PC-9 (cell line): ENCODE results near the gene EMD. TPM values are rescaled to one million over a fixed set of nuclear protein-coding genes. Genes with fewer than 3 reads are reported as not detected.
A peak's percentile ranks its signal among the peaks of the same experiment; 100 is the strongest.
"Not testable (repeated sequence)": the region's sequence is repeated elsewhere in the genome, so short reads cannot be mapped to it uniquely, and the experiment has no call there.

ENCODE experiments used
- BruUV-seq: library from RNA; stranded (reverse); fragments of 400-500 nt; replicated peaks from 2 replicates; lab custom pipeline; 2021; lab: Mats Ljungman, UMichigan
- CTCF ChIA-PET: fragments of 300-600 bp; sonication (Branson Sonifier 250); formaldehyde crosslinking; loops from one replicate; lab custom pipeline; 2022; ENCODE audit warnings: antibody characterized with exemption; lab: Charles Lee
- POLR2A ChIA-PET: fragments of 300-600 bp; sonication (Branson Sonifier 250); formaldehyde crosslinking; loops from one replicate; lab custom pipeline; 2022; ENCODE audit warnings: antibody characterized with exemption; ENCODE audit not compliant: unreplicated experiment; lab: Charles Lee
- DNase-seq, 2 experiments: peaks; one replicate each; pipeline versions ENCODE4 v3.0.0 to v3.0.0-alpha.2; 2015 to 2022; ENCODE audit warnings: mixed read lengths in 1 of 2
- H2AFZ ChIP-seq: fragments of 200-600 bp; sonication (generic); 2 replicates; pipeline ENCODE4 v1.8.1; 2017; ENCODE audit warnings: antibody characterized with exemption
- H3F3A ChIP-seq: fragments of 200-600 bp; sonication (generic); 2 replicates; pipeline ENCODE4 v1.8.1; 2017; ENCODE audit warnings: antibody characterized with exemption, mild to moderate bottlenecking, low read depth; ENCODE audit not compliant: insufficient read depth
- H3K27ac ChIP-seq: fragments of 200-600 bp; sonication (generic); 2 replicates; pipeline ENCODE4 v1.6.1; 2016; ENCODE audit warnings: mixed run types
- H3K27me3 ChIP-seq: fragments of 200-600 bp; sonication (generic); 2 replicates; pipeline ENCODE4 v1.6.1; 2016; ENCODE audit warnings: low read depth, mixed run types; ENCODE audit not compliant: insufficient read depth
- H3K36me3 ChIP-seq: fragments of 200-600 bp; sonication (generic); 2 replicates; pipeline ENCODE4 v1.6.1; 2016; ENCODE audit warnings: low read depth, mixed run types
- H3K4me1 ChIP-seq: fragments of 200-600 bp; sonication (generic); replicated peaks from 2 replicates; pipeline ENCODE4 v1.6.1; 2016; ENCODE audit warnings: mixed run types; ENCODE audit not compliant: insufficient read depth
- H3K4me2 ChIP-seq: fragments of 200-600 bp; sonication (generic); 2 replicates; pipeline ENCODE4 v1.6.1; 2017; ENCODE audit warnings: mixed run types
- H3K4me3 ChIP-seq: fragments of 200-600 bp; sonication (generic); 2 replicates; pipeline ENCODE4 v1.6.1; 2016; ENCODE audit warnings: mixed run types
- H3K79me2 ChIP-seq: fragments of 200-600 bp; sonication (generic); 2 replicates; pipeline ENCODE4 v1.6.1; 2017; ENCODE audit warnings: low read depth, mixed run types
- H3K9me2 ChIP-seq: fragments of 200-600 bp; sonication (generic); 2 replicates; pipeline ENCODE4 v1.8.1; 2017; ENCODE audit warnings: mild to moderate bottlenecking; ENCODE audit not compliant: insufficient read depth
- H3K9me3 ChIP-seq: fragments of 200-600 bp; sonication (generic); 2 replicates; pipeline ENCODE4 v1.8.1; 2016; ENCODE audit warnings: low read depth; ENCODE audit not compliant: insufficient read depth
- H4K20me1 ChIP-seq: fragments of 200-600 bp; sonication (generic); 2 replicates; pipeline ENCODE4 v1.8.1; 2017; ENCODE audit not compliant: insufficient read depth
- CTCF ChIP-seq: fragments of 200-600 bp; sonication (generic); conservative IDR thresholded peaks from 2 replicates; pipeline ENCODE4 v1.6.1; 2017; ENCODE audit warnings: mixed run types, antibody characterized with exemption, mild to moderate bottlenecking, moderate library complexity
- EZH2 ChIP-seq: fragments of 200-600 bp; sonication (generic); IDR thresholded peaks from 2 replicates; pipeline ENCODE4 v1.8.0; 2017; ENCODE audit warnings: antibody characterized with exemption, low read depth
- intact Hi-C: fragments of 100-400 bp; cut with micrococcal nuclease; formaldehyde crosslinking; loops from one replicate; pipeline ENCODE4 v1.10.0; 2022; ENCODE audit not compliant: unreplicated experiment
- total RNA-seq: library from RNA; stranded (reverse); gene quantifications from 2 replicates; pipeline ENCODE4 v1.2.3, GENCODE V29; 2021

Gene EMD
- total RNA-seq, 1 experiment from 2014 or later = 164 TPM

GRCh38 chrX:154333837-154334271 lies 45.2 kb upstream of the EMD start:
- no peaks in the 10 kb centered on the region for H3K27me3 ChIP-seq
- CTCF ChIA-PET = no interaction called here
- no peaks in the 10 kb centered on the region for H3K4me1 ChIP-seq
- no peaks in the 10 kb centered on the region for H3F3A ChIP-seq
- H2AFZ ChIP-seq = no peak overlapping the region
- H3K9me3 ChIP-seq = no peaks in the 10 kb centered on the region
- no peaks in the 10 kb centered on the region for H3K36me3 ChIP-seq
- H3K4me2 ChIP-seq = no peak overlapping the region
- BruUV-seq = no TSS peak
- TF ChIP-seq CTCF (no peak), EZH2 (no peak)
- no peak overlapping the region for H3K27ac ChIP-seq
- no peaks in the 10 kb centered on the region for H4K20me1 ChIP-seq
- intact Hi-C loops = no loop called here
- DNase-seq = no peak
- no peak overlapping the region for H3K4me3 ChIP-seq
- no peaks in the 10 kb centered on the region for H3K79me2 ChIP-seq
- POLR2A ChIA-PET = no interaction called here
- H3K9me2 ChIP-seq = no peaks in the 10 kb centered on the region

- Histone ChIP-seq H3K4me1 (no peaks in the 10 kb centered on the region), H3K36me3 (no peaks in the 10 kb centered on the region), H3F3A (no peaks in the 10 kb centered on the region), H2AFZ (no peak overlapping the region), H4K20me1 (no peaks in the 10 kb centered on the region), H3K79me2 (no peaks in the 10 kb centered on the region), H3K9me3 (no peaks in the 10 kb centered on the region), H3K27ac (no peak overlapping the region), H3K27me3 (no peaks in the 10 kb centered on the region), H3K9me2 (no peaks in the 10 kb centered on the region), H3K4me2 (no peak overlapping the region), H3K4me3 (no peak overlapping the region)
- BruUV-seq = no TSS peak
- ChIA-PET CTCF (no interaction called here), POLR2A (no interaction called here)
- DNase-seq = no peak
- no peak for TF ChIP-seq EZH2
- TF ChIP-seq CTCF = no peak
- intact Hi-C loops = no loop called here
Measured at GRCh38 chrX:154334496-154334895, 44.6 kb upstream of the EMD start.

GRCh38 chrX:154341399-154342298 lies 37.4 kb upstream of the EMD start:
- H3K36me3 ChIP-seq, H3F3A ChIP-seq, H3K4me2 ChIP-seq, H3K27ac ChIP-seq, H3K79me2 ChIP-seq, H2AFZ ChIP-seq, BruUV-seq, H3K9me2 ChIP-seq, H3K4me3 ChIP-seq, DNase-seq, H3K27me3 ChIP-seq, H4K20me1 ChIP-seq, H3K9me3 ChIP-seq, CTCF ChIA-PET, H3K4me1 ChIP-seq, POLR2A ChIA-PET, intact Hi-C loops: not testable (repeated sequence)

- H4K20me1 ChIP-seq, DNase-seq, H3K9me2 ChIP-seq, POLR2A ChIA-PET, H2AFZ ChIP-seq, H3K4me1 ChIP-seq, H3F3A ChIP-seq, H3K4me3 ChIP-seq, H3K4me2 ChIP-seq, H3K79me2 ChIP-seq, H3K27me3 ChIP-seq, CTCF ChIA-PET, H3K36me3 ChIP-seq, H3K27ac ChIP-seq, H3K9me3 ChIP-seq, intact Hi-C loops: not testable (repeated sequence)
- BruUV-seq = TSS peak; percentile 46
Measured at GRCh38 chrX:154343063-154343462, 36.0 kb upstream of the EMD start.

- POLR2A ChIA-PET, BruUV-seq, H3K27me3 ChIP-seq, H3K4me3 ChIP-seq, H3K9me3 ChIP-seq, CTCF ChIA-PET, H4K20me1 ChIP-seq, H3K4me1 ChIP-seq, H3K4me2 ChIP-seq, DNase-seq, intact Hi-C loops, H3K79me2 ChIP-seq, H3F3A ChIP-seq, H2AFZ ChIP-seq, H3K36me3 ChIP-seq, H3K27ac ChIP-seq, H3K9me2 ChIP-seq: not testable (repeated sequence)
Measured at GRCh38 chrX:154343620-154344019, 35.5 kb upstream of the EMD start.
